ENCODE results near the gene GPR146.

GPR146 gene

DNA sequence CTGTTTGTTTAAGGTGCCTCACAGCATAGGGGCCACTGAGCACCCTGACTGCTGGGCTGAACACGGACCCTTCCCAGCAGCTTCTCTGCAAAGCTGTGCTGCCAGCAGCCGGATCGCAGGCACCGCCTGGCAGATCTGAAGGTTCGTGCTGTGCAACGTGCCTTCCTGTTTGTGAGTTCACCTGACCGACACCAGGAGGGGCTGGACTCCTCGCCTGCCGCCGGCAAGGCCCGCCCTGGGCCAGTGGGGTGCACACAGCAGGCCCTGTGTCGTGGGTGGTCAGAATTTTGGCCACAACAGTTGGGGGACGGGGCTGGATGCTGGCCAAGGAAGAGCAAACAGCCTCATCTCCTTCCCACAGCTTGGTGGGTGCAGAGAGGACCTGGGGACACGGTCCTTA is 48.8 kb upstream of the GPR146 start:
- no peak for ATAC-seq
- no peak for TF ChIP-seq ZNF565 (CRISPR knock-in tag; conservative IDR thresholded peaks at IDR 0.05; ENCODE audit: low read depth)
- no peak for TF ChIP-seq OSR1 (CRISPR knock-in tag; IDR thresholded peaks at IDR 0.05)
- TF ChIP-seq ARNTL (CRISPR knock-in tag; IDR thresholded peaks at IDR 0.05; ENCODE audit: borderline replicate concordance, low read depth), result no peak
- TF ChIP-seq TCF4 (CRISPR knock-in tag; IDR thresholded peaks at IDR 0.05; ENCODE audit: borderline replicate concordance), result no peak
- TF ChIP-seq CSDC2 (CRISPR knock-in tag; IDR thresholded peaks at IDR 0.05), result no peak
- TF ChIP-seq, protein P1, sequence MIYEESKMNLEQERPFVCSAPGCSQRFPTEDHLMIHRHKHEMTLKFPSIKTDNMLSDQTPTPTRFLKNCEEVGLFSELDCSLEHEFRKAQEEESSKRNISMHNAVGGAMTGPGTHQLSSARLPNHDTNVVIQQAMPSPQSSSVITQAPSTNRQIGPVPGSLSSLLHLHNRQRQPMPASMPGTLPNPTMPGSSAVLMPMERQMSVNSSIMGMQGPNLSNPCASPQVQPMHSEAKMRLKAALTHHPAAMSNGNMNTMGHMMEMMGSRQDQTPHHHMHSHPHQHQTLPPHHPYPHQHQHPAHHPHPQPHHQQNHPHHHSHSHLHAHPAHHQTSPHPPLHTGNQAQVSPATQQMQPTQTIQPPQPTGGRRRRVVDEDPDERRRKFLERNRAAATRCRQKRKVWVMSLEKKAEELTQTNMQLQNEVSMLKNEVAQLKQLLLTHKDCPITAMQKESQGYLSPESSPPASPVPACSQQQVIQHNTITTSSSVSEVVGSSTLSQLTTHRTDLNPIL (CRISPR knock-in tag; IDR thresholded peaks at IDR 0.05; ENCODE audit: low read depth), result no peak
- TF ChIP-seq ZNF70 (CRISPR knock-in tag; IDR thresholded peaks at IDR 0.05), result no peak
- TF ChIP-seq, protein P2, sequence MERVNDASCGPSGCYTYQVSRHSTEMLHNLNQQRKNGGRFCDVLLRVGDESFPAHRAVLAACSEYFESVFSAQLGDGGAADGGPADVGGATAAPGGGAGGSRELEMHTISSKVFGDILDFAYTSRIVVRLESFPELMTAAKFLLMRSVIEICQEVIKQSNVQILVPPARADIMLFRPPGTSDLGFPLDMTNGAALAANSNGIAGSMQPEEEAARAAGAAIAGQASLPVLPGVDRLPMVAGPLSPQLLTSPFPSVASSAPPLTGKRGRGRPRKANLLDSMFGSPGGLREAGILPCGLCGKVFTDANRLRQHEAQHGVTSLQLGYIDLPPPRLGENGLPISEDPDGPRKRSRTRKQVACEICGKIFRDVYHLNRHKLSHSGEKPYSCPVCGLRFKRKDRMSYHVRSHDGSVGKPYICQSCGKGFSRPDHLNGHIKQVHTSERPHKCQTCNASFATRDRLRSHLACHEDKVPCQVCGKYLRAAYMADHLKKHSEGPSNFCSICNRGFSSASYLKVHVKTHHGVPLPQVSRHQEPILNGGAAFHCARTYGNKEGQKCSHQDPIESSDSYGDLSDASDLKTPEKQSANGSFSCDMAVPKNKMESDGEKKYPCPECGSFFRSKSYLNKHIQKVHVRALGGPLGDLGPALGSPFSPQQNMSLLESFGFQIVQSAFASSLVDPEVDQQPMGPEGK (CRISPR knock-in tag; IDR thresholded peaks at IDR 0.05; ENCODE audit: borderline replicate concordance), result no peak
- no peak for TF ChIP-seq PPARA (CRISPR knock-in tag; IDR thresholded peaks at IDR 0.05; ENCODE audit: borderline replicate concordance)
- TF ChIP-seq ESRRG (CRISPR knock-in tag; IDR thresholded peaks at IDR 0.05), result no peak
- no peak for TF ChIP-seq ZC3H10 (CRISPR knock-in tag; IDR thresholded peaks at IDR 0.05)
- TF ChIP-seq SNAI2 (CRISPR knock-in tag; IDR thresholded peaks at IDR 0.05), result no peak
- TF ChIP-seq TOX (CRISPR knock-in tag; IDR thresholded peaks at IDR 0.05; ENCODE audit: borderline replicate concordance), result no peak
- TF ChIP-seq, protein P3, sequence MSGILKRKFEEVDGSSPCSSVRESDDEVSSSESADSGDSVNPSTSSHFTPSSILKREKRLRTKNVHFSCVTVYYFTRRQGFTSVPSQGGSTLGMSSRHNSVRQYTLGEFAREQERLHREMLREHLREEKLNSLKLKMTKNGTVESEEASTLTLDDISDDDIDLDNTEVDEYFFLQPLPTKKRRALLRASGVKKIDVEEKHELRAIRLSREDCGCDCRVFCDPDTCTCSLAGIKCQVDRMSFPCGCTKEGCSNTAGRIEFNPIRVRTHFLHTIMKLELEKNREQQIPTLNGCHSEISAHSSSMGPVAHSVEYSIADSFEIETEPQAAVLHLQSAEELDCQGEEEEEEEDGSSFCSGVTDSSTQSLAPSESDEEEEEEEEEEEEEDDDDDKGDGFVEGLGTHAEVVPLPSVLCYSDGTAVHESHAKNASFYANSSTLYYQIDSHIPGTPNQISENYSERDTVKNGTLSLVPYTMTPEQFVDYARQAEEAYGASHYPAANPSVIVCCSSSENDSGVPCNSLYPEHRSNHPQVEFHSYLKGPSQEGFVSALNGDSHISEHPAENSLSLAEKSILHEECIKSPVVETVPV (CRISPR knock-in tag; IDR thresholded peaks at IDR 0.05), result no peak
- no peak for TF ChIP-seq ZNF8 (CRISPR knock-in tag; IDR thresholded peaks at IDR 0.05)
- TF ChIP-seq, protein P4, sequence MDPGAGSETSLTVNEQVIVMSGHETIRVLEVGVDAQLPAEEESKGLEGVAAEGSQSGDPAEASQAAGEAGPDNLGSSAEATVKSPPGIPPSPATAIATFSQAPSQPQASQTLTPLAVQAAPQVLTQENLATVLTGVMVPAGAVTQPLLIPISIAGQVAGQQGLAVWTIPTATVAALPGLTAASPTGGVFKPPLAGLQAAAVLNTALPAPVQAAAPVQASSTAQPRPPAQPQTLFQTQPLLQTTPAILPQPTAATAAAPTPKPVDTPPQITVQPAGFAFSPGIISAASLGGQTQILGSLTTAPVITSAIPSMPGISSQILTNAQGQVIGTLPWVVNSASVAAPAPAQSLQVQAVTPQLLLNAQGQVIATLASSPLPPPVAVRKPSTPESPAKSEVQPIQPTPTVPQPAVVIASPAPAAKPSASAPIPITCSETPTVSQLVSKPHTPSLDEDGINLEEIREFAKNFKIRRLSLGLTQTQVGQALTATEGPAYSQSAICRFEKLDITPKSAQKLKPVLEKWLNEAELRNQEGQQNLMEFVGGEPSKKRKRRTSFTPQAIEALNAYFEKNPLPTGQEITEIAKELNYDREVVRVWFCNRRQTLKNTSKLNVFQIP (CRISPR knock-in tag; IDR thresholded peaks at IDR 0.05; ENCODE audit: borderline replicate concordance, low read depth), result no peak
- no peak for TF ChIP-seq ISL1 (CRISPR knock-in tag; IDR thresholded peaks at IDR 0.05)

DNA sequence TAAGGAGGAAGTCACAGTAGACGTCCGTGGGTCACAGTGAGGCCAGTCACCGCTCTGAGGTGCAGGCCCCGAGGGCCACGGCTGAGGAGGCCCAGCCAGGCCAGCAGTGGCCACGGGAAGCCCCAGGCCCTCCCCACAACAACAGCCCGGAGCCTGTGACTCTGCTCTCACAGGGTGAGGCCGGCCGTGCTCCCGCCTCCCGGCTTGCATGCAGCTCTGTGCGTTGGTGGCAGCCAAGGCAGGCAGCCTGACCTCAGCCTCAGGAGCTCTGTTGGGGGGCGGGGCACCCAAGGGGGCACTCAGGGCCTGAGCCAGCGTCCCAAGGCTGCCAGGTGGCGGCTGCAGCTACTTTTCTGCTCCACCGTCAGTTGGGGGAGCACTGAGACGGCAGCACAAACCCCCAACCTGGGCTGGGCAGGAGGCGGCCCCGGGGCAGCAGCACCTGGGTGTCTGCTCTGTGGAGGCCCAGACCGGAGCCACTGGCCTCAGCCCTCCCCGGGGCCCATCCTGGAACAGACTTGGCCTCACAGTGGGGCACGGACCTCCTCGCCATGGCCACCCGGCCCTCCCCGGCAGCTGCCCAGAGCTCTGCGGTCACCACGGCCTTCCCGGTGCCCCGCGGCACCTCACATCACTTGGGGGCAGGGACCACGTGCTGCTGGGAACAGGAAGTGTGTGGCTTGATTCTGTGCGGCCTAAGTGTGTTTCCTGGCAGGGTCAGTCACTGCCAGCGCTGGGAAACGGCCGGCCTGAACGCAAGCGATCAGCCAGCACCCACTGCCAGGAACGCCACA is 48.1 kb upstream of the GPR146 start:
- TF ChIP-seq GLIS3 (CRISPR knock-in tag; IDR thresholded peaks at IDR 0.05), result no peak
- TF ChIP-seq ZNF70 (CRISPR knock-in tag; IDR thresholded peaks at IDR 0.05), result no peak
- TF ChIP-seq CSDC2 (CRISPR knock-in tag; IDR thresholded peaks at IDR 0.05), result no peak
- no peak for TF ChIP-seq TOX (CRISPR knock-in tag; IDR thresholded peaks at IDR 0.05; ENCODE audit: borderline replicate concordance)
- no peak for ATAC-seq

DNA sequence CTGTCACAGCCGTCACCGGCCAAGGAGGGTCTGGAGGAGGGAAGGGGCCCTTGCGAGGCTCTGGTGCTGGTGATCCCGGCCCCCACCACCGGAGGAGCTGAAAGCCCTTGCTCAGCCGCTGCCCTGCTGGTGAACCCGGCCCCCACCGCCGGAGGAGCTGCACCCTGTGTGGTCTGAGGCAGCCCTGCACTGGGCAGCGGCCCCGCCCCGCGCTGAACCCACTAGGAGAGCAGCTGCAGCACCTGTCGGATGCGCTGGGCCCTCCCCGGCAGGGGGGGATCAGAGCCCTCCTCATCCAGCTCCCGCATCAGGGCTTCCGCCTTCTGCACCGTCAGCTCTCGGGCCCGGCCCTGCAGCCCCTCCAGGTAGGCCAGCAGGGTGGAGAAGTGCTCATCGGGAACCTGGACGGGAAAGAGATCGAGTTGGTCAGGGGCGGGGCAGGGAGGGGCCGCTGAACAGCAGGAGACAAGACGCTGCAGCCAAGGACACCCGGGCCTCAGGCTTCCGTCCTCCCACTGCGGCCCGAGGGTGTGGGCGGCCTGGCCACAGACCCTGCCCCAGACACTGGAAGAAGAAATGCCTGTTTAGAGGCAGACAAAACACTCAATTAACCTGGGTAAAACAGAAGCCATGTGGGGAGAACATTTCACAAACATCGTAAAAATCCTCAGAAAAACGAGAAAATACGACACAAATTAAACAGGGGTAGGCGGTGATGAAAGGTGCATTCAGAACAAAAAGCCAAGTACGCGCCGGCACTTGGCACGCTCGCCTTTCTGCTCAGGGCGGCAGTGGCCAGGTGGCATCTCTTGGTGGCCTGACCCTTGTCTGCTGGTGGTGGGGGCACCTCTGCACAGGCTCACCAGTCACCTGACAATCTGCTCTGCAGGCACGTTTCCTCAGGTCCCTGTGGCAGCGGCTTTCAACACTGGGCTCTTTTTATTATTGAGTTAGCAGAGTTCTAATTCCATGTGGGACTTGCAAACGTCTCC is 46.6 kb upstream of the GPR146 start:
- ATAC-seq, result no peak
- TF ChIP-seq TOX (CRISPR knock-in tag; IDR thresholded peaks at IDR 0.05; ENCODE audit: borderline replicate concordance) (no peak), CSDC2 (CRISPR knock-in tag; IDR thresholded peaks at IDR 0.05) (no peak), ZC3H10 (CRISPR knock-in tag; IDR thresholded peaks at IDR 0.05) (no peak), OSR1 (CRISPR knock-in tag; IDR thresholded peaks at IDR 0.05) (no peak), GLIS3 (CRISPR knock-in tag; IDR thresholded peaks at IDR 0.05) (no peak), RARB (CRISPR knock-in tag; IDR thresholded peaks at IDR 0.05) (no peak), ZNF565 (CRISPR knock-in tag; conservative IDR thresholded peaks at IDR 0.05; ENCODE audit: low read depth) (no peak), ISL1 (CRISPR knock-in tag; IDR thresholded peaks at IDR 0.05) (no peak), ZFP3 (CRISPR knock-in tag; IDR thresholded peaks at IDR 0.05) (no peak)
- TF ChIP-seq, protein P5, sequence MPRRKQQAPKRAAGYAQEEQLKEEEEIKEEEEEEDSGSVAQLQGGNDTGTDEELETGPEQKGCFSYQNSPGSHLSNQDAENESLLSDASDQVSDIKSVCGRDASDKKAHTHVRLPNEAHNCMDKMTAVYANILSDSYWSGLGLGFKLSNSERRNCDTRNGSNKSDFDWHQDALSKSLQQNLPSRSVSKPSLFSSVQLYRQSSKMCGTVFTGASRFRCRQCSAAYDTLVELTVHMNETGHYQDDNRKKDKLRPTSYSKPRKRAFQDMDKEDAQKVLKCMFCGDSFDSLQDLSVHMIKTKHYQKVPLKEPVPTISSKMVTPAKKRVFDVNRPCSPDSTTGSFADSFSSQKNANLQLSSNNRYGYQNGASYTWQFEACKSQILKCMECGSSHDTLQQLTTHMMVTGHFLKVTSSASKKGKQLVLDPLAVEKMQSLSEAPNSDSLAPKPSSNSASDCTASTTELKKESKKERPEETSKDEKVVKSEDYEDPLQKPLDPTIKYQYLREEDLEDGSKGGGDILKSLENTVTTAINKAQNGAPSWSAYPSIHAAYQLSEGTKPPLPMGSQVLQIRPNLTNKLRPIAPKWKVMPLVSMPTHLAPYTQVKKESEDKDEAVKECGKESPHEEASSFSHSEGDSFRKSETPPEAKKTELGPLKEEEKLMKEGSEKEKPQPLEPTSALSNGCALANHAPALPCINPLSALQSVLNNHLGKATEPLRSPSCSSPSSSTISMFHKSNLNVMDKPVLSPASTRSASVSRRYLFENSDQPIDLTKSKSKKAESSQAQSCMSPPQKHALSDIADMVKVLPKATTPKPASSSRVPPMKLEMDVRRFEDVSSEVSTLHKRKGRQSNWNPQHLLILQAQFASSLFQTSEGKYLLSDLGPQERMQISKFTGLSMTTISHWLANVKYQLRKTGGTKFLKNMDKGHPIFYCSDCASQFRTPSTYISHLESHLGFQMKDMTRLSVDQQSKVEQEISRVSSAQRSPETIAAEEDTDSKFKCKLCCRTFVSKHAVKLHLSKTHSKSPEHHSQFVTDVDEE (CRISPR knock-in tag; IDR thresholded peaks at IDR 0.05), result no peak
- TF ChIP-seq, protein P4 (CRISPR knock-in tag; IDR thresholded peaks at IDR 0.05; ENCODE audit: borderline replicate concordance, low read depth), result no peak
- TF ChIP-seq, protein P3 (CRISPR knock-in tag; IDR thresholded peaks at IDR 0.05), result no peak
